ENCODE data around the gene SORCS2. TPM values are rescaled to one million over a fixed set of nuclear protein-coding genes. Genes with fewer than 3 reads are reported as not detected.

SORCS2 gene
- total RNA-seq, 4 donors from 2014 or later: 2.0 to 7.4 (median 3.6) TPM

GRCh38 chr4:7561557-7561956 is 369.2 kb downstream of the SORCS2 start:
- 65 to 91% methylated on average over 2 of the region's 2 CpGs for WGBS, 2 donors (ENCODE audit: low coverage in 1 of 2)
- Histone ChIP-seq H3K27ac (no peak overlapping the region), H3K36me3 (no peaks in the 10 kb centered on the region), H3K4me3 (no peak overlapping the region), H3K27me3 (no peaks in the 10 kb centered on the region), H3K9me3 (no peaks in the 10 kb centered on the region), H3K4me1 (no peaks in the 10 kb centered on the region)
- no peak for ATAC-seq
- TF ChIP-seq CTCF (IDR thresholded peaks at IDR 0.05) (no peak), EP300 (IDR thresholded peaks at IDR 0.05) (no peak), POLR2AphosphoS5 (IDR thresholded peaks at IDR 0.05) (no peak), POLR2A (IDR thresholded peaks at IDR 0.05) (no peak)

GRCh38 chr4:7564242-7564641 is 371.9 kb downstream of the SORCS2 start:
- Histone ChIP-seq H3K27me3 (no peaks in the 10 kb centered on the region), H3K27ac (no peak overlapping the region), H3K9me3 (no peaks in the 10 kb centered on the region), H3K4me1 (no peaks in the 10 kb centered on the region), H3K36me3 (no peaks in the 10 kb centered on the region), H3K4me3 (no peak overlapping the region)
- TF ChIP-seq POLR2AphosphoS5 (IDR thresholded peaks at IDR 0.05) (no peak), CTCF (IDR thresholded peaks at IDR 0.05) (no peak), EP300 (IDR thresholded peaks at IDR 0.05) (no peak), POLR2A (IDR thresholded peaks at IDR 0.05) (no peak)
- WGBS, 2 donors (ENCODE audit: low coverage in 1 of 2): 63 to 80% methylated on average over 2 to 4 of the region's 5 CpGs
- ATAC-seq: no peak

GRCh38 chr4:7565483-7565882 is 373.1 kb downstream of the SORCS2 start:
- no peak for ATAC-seq
- TF ChIP-seq CTCF (IDR thresholded peaks at IDR 0.05): no peak
- TF ChIP-seq EP300 (IDR thresholded peaks at IDR 0.05): no peak
- TF ChIP-seq POLR2AphosphoS5 (IDR thresholded peaks at IDR 0.05): no peak
- TF ChIP-seq POLR2A (IDR thresholded peaks at IDR 0.05): no peak
- WGBS, 2 donors (ENCODE audit: low coverage in 1 of 2): 90% methylated on average over 4 of the region's 4 CpGs
- Histone ChIP-seq H3K4me3 (no peak overlapping the region), H3K4me1 (no peaks in the 10 kb centered on the region), H3K27me3 (no peaks in the 10 kb centered on the region), H3K27ac (no peak overlapping the region), H3K36me3 (no peaks in the 10 kb centered on the region), H3K9me3 (no peaks in the 10 kb centered on the region)

DNA sequence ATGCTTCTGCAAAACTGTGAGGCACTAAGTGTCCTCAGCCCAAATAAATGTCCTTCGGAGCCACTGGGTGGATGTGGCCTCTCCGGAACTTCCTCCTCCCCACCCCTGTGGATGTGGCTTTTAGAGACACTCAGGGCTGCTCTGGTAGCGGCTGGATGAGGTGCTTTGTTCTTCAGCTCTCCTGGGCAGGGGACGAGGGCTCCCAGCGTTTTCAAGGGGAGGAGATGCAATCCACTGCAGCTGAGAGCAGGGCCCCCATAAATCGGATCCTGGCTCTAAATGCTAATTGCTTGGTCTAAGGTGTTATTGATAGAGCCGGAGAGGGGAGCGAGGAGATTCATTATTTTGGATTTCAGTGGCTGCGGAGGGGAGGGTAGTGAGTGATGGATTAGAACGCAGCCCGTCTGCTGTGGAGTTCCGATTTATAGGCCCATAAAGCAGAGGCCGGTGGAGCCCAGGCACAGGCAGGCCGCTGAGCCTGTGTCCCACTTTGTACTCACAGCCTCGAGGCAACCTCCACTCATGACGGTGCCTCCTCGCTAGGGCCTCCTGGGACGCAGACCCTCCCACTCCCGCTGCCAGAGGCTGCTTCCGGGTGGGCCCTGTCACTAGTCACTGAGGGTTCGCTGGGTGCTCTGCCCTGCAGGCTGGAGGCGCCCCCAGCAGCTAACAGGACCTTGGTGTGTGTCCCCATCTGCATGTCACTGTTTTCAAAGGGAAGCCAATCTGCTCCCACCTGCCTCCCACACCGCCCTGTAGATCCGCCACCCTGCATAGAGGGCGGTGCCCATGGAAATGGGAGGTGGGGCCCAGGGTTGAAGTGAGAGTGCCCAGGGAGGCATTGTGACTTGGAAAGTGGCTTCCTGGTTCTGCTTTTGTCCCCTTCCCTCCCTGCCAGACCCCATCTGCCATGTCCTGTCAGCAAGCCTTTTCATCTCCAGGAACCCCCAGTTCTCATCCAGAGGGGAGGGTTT is 377.8 kb downstream of the SORCS2 start:
- no peaks in the 10 kb centered on the region for H3K36me3 ChIP-seq
- H3K9me3 ChIP-seq: peaks cover 0 to 5% (median 0%) of the 10 kb centered on the region in 3 donors
- TF ChIP-seq EP300 (IDR thresholded peaks at IDR 0.05) (no peak), CTCF (IDR thresholded peaks at IDR 0.05) (no peak), POLR2A (IDR thresholded peaks at IDR 0.05) (no peak)
- 87 to 92% methylated on average over 4 to 9 of the region's 25 CpGs for WGBS, 2 donors (ENCODE audit: low coverage in 1 of 2)
- no peak overlapping the region for H3K4me3 ChIP-seq
- H3K27ac ChIP-seq: no peak overlapping the region
- no peaks in the 10 kb centered on the region for H3K4me1 ChIP-seq
- ATAC-seq: no peak
- H3K27me3 ChIP-seq: no peaks in the 10 kb centered on the region

DNA sequence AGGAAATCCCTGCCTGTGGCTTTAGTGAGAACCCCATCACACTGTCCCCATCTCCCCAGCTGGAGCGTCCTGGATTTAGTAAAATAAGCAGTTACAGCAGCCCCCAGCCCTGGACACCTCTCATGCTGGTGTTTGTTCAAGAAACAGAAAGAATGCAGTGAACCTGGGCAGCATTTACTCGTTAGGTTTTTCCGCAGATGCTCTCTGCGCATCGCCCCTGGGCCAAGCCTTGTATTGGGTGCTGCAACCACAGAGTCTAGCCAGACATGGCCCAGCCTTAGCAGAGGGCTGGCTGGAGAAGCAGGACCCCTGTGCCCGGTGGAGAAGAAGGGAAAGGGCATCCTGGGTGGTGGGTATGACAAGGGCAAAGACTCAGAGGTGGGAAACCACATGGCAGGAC is 378.7 kb downstream of the SORCS2 start:
- Histone ChIP-seq H3K36me3 (no peaks in the 10 kb centered on the region), H3K4me3 (no peak overlapping the region), H3K4me1 (no peaks in the 10 kb centered on the region), H3K27me3 (no peaks in the 10 kb centered on the region), H3K9me3 (peaks cover 0 to 13% (median 0%) of the 10 kb centered on the region in 3 donors), H3K27ac (no peak overlapping the region)
- TF ChIP-seq POLR2A (IDR thresholded peaks at IDR 0.05): no peak
- no peak for TF ChIP-seq EP300 (IDR thresholded peaks at IDR 0.05)
- TF ChIP-seq POLR2AphosphoS5 (IDR thresholded peaks at IDR 0.05): no peak
- TF ChIP-seq CTCF (IDR thresholded peaks at IDR 0.05): no peak
- 92 to 100% methylated on average over 1 to 4 of the region's 6 CpGs for WGBS, 2 donors (ENCODE audit: low coverage in 1 of 2)
- no peak for ATAC-seq
